ENCODE data around the gene PTEN.

DNA sequence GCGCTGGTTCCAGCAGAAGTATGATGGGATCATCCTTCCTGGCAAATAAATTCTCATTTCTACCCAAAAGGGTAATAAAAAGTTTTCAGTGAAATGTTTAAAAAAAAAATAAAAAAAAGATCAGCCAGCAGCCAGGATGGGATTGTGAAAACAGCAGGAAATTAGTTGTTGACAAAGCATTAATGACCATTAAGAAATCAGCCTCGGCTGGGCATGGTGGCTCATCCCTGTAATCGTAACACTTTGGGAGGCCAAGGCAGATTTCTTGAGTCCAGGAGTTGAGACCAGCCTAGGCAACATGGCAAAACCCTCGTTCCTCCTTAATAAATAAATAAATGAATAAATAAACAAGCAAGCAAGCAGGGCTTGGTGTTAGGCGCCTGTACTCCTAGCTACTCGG lies 82.6 kb downstream of the PTEN start:
- TF ChIP-seq, protein P1, sequence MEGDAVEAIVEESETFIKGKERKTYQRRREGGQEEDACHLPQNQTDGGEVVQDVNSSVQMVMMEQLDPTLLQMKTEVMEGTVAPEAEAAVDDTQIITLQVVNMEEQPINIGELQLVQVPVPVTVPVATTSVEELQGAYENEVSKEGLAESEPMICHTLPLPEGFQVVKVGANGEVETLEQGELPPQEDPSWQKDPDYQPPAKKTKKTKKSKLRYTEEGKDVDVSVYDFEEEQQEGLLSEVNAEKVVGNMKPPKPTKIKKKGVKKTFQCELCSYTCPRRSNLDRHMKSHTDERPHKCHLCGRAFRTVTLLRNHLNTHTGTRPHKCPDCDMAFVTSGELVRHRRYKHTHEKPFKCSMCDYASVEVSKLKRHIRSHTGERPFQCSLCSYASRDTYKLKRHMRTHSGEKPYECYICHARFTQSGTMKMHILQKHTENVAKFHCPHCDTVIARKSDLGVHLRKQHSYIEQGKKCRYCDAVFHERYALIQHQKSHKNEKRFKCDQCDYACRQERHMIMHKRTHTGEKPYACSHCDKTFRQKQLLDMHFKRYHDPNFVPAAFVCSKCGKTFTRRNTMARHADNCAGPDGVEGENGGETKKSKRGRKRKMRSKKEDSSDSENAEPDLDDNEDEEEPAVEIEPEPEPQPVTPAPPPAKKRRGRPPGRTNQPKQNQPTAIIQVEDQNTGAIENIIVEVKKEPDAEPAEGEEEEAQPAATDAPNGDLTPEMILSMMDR (IDR thresholded peaks at IDR 0.05; ENCODE audit: poor library complexity), result no peak
- no peak for TF ChIP-seq EZH2phosphoT487 (IDR thresholded peaks at IDR 0.05; ENCODE audit: low read depth, severe bottlenecking, unreplicated experiment)
- no peak for TF ChIP-seq EZH2 (IDR thresholded peaks at IDR 0.05; ENCODE audit: borderline replicate concordance)

Measured in hepatocyte (in vitro differentiated cells).